ENCODE measurements around the gene DAPK1.

Gene DAPK1

DNA sequence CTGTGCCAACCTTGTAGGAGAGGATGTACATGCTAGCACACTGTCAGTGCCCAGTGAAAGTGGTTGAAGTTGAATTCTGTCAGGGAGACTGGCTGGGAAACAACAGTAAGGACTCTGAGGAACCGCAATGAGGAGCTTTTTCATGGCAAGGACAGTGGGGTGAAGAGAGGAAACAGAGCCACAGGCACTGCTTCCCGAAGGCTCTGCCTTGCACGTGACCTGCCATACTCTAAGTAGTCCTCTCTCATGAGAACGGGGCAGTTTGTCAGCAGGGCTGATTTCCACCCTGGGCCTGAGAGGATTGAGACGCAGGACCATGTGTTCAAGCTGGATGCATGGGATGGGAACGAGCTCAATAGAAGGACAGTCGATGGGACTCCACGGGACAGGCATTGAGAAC, 121.7 kb downstream of the DAPK1 start:
- DNase-seq (ENCODE audit: low read depth, low spot score): no peak
- in situ Hi-C loops (cut with HindIII; ENCODE audit: low sequenced_read_pairs): no loop called here
- no peak for TF ChIP-seq CTCF (IDR thresholded peaks at IDR 0.05; ENCODE audit: low read depth, low read length)
- no peak overlapping the region for H3K4me3 ChIP-seq (ENCODE audit: low read depth, low read length)

DNA sequence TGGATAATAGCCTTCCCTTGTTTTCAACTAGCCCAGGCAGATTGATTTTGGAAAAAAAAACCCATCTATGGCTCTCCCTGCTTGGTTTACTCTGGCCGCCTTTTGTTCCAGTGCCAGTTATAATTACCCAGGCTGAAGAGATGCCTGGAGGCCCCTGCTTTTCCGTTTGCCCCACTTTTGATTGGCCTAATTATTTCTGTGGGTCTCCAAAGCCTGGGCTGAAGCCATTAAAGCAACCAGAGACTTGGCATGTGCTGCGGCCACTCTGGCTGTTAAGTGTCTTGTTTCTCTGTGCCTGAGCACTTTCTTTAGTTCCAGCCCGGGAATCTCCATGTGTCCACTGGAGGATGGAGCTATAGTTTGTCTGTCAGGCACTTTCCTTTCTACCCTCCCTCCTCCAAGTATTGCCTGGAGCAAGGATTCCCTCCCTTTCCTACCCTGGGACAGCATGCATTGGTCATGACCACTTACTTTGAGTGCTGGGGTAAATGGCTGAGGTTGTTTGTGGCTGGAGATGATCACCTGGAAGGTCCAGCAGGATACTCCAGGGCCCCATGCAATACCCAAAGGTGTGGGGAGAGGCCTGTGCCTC, 123.2 kb downstream of the DAPK1 start:
- no peak for TF ChIP-seq CTCF (IDR thresholded peaks at IDR 0.05; ENCODE audit: low read depth, low read length)
- no peak for DNase-seq (ENCODE audit: low read depth, low spot score)
- in situ Hi-C loops (cut with HindIII; ENCODE audit: low sequenced_read_pairs): no loop called here
- H3K4me3 ChIP-seq (ENCODE audit: low read depth, low read length): no peak overlapping the region

GRCh38 chr9:87622098-87622497, 124.4 kb downstream of the DAPK1 start:
- no peak overlapping the region for H3K4me3 ChIP-seq (ENCODE audit: low read depth, low read length)
- no peak for TF ChIP-seq CTCF (IDR thresholded peaks at IDR 0.05; ENCODE audit: low read depth, low read length)
- in situ Hi-C loops (cut with HindIII; ENCODE audit: low sequenced_read_pairs): no loop called here
- no peak for DNase-seq (ENCODE audit: low read depth, low spot score)

DNA sequence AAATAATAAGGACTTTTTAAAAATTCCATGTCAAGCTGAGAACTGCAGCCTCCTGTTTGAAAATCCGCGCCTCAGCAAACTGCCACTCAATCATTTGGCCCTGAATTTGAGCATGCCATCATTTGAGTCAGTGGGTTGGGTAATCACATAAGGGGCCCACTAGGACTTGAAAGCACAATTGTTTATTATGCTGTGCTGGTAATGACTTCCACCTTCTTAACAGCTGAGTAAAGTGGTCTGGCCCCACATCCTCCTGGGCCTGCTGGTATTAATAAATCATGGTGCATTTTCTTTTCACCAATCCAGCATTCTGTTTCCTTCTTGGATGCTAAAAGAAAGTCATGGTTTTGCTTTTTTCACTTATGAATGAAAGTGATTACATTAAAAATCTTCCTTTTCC, 125.3 kb downstream of the DAPK1 start:
- TF ChIP-seq CTCF (IDR thresholded peaks at IDR 0.05; ENCODE audit: low read depth, low read length): no peak
- peak; percentile 31 for DNase-seq (ENCODE audit: low read depth, low spot score)
- in situ Hi-C loops (cut with HindIII; ENCODE audit: low sequenced_read_pairs): no loop called here
- no peak overlapping the region for H3K4me3 ChIP-seq (ENCODE audit: low read depth, low read length)

DNA sequence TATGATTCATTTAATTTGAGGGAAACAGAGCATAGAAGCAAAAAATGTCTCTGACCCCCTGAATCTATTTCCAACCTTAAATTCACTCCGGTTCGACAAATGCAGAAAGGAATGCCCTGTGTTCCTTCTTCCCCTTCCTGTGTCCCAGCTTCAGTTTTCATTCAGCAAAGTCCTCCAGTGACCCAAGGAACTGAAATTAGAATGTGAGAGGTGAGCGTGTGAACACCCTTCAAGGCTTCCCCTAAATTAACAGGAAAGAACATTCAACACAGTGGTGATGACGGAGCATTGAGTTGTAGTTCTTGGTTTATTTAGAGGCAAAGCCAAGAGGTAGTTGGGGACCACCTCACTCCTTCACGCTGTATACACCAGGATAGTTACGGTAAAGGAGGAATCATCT, 130.7 kb downstream of the DAPK1 start:
- in situ Hi-C loops (cut with HindIII; ENCODE audit: low sequenced_read_pairs): no loop called here
- no peak overlapping the region for H3K4me3 ChIP-seq (ENCODE audit: low read depth, low read length)
- TF ChIP-seq CTCF (IDR thresholded peaks at IDR 0.05; ENCODE audit: low read depth, low read length): no peak
- DNase-seq (ENCODE audit: low read depth, low spot score): no peak

GRCh38 chr9:87629104-87629503, 131.4 kb downstream of the DAPK1 start:
- DNase-seq (ENCODE audit: low read depth, low spot score): no peak
- no peak overlapping the region for H3K4me3 ChIP-seq (ENCODE audit: low read depth, low read length)
- in situ Hi-C loops (cut with HindIII; ENCODE audit: low sequenced_read_pairs): no loop called here
- no peak for TF ChIP-seq CTCF (IDR thresholded peaks at IDR 0.05; ENCODE audit: low read depth, low read length)

GRCh38 chr9:87630266-87630665, 132.6 kb downstream of the DAPK1 start:
- DNase-seq (ENCODE audit: low read depth, low spot score): no peak
- TF ChIP-seq CTCF (IDR thresholded peaks at IDR 0.05; ENCODE audit: low read depth, low read length): no peak
- in situ Hi-C loops (cut with HindIII; ENCODE audit: low sequenced_read_pairs): no loop called here
- no peak overlapping the region for H3K4me3 ChIP-seq (ENCODE audit: low read depth, low read length)
